Esophagus squamous epithelium (tissue), 4 donors: ENCODE measurements around the gene PLSCR4.

ENCODE experiments used
- CTCF ChIP-seq, 6 experiments: fragments of 450-650 bp in 4 of 6; fragments of 200-600 bp in 2 of 6; sonication (generic) in 2 of 6; IDR thresholded peaks; one replicate each; pipeline ENCODE4 v1.5.1; 2016 to 2019; ENCODE audit warnings: antibody characterized with exemption in 6 of 6, mild to moderate bottlenecking in 4 of 6, moderate library complexity in 4 of 6
- POLR2A ChIP-seq, 4 donors: fragments of 450-650 bp; IDR thresholded peaks; one replicate each; pipeline ENCODE4 v1.6.1; 2017; ENCODE audit warnings: antibody characterized with exemption in 4 of 4, mild to moderate bottlenecking in 4 of 4, moderate library complexity in 3 of 4

DNA sequence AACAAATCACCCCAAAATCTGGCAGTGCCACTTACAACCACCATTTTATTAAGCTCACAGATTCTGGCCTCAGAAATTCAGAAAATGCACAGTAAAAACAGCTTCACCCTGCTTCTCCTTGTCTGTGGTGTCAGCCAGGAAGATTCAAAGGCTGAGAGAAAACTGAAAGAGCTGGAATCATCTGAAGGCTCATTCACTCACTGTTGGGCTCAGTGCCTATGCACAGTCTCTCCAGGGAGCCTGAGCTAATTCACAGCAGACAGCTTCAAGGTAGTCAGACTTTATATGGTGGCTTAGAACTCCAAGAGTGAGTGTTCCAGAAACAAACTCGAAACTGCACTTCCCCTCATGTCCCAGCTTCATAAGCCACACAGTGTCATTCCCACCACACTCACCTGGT lies 73.4 kb downstream of the PLSCR4 start:
- TF ChIP-seq CTCF (IDR thresholded peaks at IDR 0.05) (no peak), POLR2A (IDR thresholded peaks at IDR 0.05) (no peak)
